Endothelial cell (in vitro differentiated cells): ENCODE measurements around the gene SORBS1. TPM values are rescaled to one million over a fixed set of nuclear protein-coding genes. Genes with fewer than 3 reads are reported as not detected.
"Not testable (repeated sequence)": the region's sequence is repeated elsewhere in the genome, so short reads cannot be mapped to it uniquely, and the experiment has no call there.

Source experiments
- DNase-seq: peaks from one replicate; pipeline ENCODE4 v3.0.0; 2021; ENCODE audit warnings: low spot score
- H3K27ac Mint-ChIP-seq: one replicate; pipeline ENCODE4 v1.8.0; 2021; ENCODE audit warnings: mixed read lengths, inconsistent platforms; ENCODE audit not compliant: unreplicated experiment
- H3K27me3 Mint-ChIP-seq: one replicate; pipeline ENCODE4 v1.8.0; 2021; ENCODE audit warnings: mild to moderate bottlenecking, moderate library complexity, mixed read lengths, inconsistent platforms; ENCODE audit not compliant: unreplicated experiment
- H3K36me3 Mint-ChIP-seq: one replicate; pipeline ENCODE4 v1.8.0; 2021; ENCODE audit warnings: mild to moderate bottlenecking, low read depth, mixed read lengths, inconsistent platforms; ENCODE audit not compliant: unreplicated experiment
- H3K4me1 Mint-ChIP-seq: one replicate; pipeline ENCODE4 v1.8.0; 2021; ENCODE audit warnings: mild to moderate bottlenecking, mixed read lengths, inconsistent platforms; ENCODE audit not compliant: unreplicated experiment
- H3K4me3 Mint-ChIP-seq: one replicate; pipeline ENCODE4 v1.8.0; 2021; ENCODE audit warnings: mild to moderate bottlenecking, mixed read lengths, inconsistent platforms; ENCODE audit not compliant: unreplicated experiment
- H3K9me3 Mint-ChIP-seq: one replicate; pipeline ENCODE4 v1.8.0; 2021; ENCODE audit warnings: mixed read lengths, inconsistent platforms; ENCODE audit not compliant: unreplicated experiment
- total RNA-seq: library from RNA; stranded (reverse); fragmentation: NEBNext Ultra II Directional; extraction: Animal tissue kit (Norgen Biotek cat#: 25700); gene quantifications from one replicate; pipeline ENCODE4 v1.2.1, GENCODE V29; 2021; ENCODE audit not compliant: unreplicated experiment
- TF ChIP-seq, protein P1 (sequence below): fragments of 200-600 bp; sonication (generic); IDR thresholded peaks from one replicate; pipeline ENCODE4 v1.5.0; 2021; ENCODE audit warnings: antibody characterized with exemption; ENCODE audit not compliant: unreplicated experiment

The SORBS1 gene
- total RNA-seq, 1 donor from 2014 or later = 103 TPM

GRCh38 chr10:95354110-95354509 lies 207.1 kb downstream of the SORBS1 start:
- TF ChIP-seq, protein P1, sequence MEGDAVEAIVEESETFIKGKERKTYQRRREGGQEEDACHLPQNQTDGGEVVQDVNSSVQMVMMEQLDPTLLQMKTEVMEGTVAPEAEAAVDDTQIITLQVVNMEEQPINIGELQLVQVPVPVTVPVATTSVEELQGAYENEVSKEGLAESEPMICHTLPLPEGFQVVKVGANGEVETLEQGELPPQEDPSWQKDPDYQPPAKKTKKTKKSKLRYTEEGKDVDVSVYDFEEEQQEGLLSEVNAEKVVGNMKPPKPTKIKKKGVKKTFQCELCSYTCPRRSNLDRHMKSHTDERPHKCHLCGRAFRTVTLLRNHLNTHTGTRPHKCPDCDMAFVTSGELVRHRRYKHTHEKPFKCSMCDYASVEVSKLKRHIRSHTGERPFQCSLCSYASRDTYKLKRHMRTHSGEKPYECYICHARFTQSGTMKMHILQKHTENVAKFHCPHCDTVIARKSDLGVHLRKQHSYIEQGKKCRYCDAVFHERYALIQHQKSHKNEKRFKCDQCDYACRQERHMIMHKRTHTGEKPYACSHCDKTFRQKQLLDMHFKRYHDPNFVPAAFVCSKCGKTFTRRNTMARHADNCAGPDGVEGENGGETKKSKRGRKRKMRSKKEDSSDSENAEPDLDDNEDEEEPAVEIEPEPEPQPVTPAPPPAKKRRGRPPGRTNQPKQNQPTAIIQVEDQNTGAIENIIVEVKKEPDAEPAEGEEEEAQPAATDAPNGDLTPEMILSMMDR = no peak
- no peaks in the 10 kb centered on the region for H3K4me1 Mint-ChIP-seq

DNA sequence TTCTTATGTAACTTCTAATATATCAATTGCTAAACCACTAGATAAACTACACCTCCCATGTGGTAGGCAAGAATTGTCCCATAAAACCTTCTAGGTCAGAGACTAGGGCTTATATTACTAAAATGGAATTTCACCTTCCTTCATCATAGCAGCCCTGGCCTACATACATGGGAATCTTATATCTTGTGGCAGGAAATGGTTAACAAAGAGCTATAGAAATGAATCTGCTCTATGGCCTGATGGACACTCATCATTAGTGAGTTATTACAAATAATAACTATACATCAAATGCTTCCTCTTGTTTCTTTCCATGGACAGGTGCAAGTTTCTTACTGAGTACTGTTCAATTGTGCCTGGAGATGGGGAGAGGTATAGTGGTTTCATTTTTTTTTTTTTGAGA lies 208.0 kb downstream of the SORBS1 start:
- no peak overlapping the region for H3K27ac Mint-ChIP-seq
- H3K27me3 Mint-ChIP-seq = peaks cover 9% of the 10 kb centered on the region
- peaks cover 62% of the 10 kb centered on the region for H3K36me3 Mint-ChIP-seq
- TF ChIP-seq, protein P1 = no peak
- no peaks in the 10 kb centered on the region for H3K9me3 Mint-ChIP-seq
- no peak overlapping the region for H3K4me3 Mint-ChIP-seq
- no peak for DNase-seq
- no peaks in the 10 kb centered on the region for H3K4me1 Mint-ChIP-seq

More at GRCh38 chr10:95354110-95354509, 207.1 kb downstream of the SORBS1 start:
- Mint-ChIP-seq H3K36me3 (peaks cover 65% of the 10 kb centered on the region), H3K27ac (no peak overlapping the region), H3K9me3 (no peaks in the 10 kb centered on the region), H3K4me3 (no peak overlapping the region), H3K27me3 (peaks cover 11% of the 10 kb centered on the region)
- DNase-seq = no peak

- no peak overlapping the region for H3K4me3 Mint-ChIP-seq
- H3K27ac Mint-ChIP-seq = no peak overlapping the region
- TF ChIP-seq, protein P1 = no peak
- no peak for DNase-seq
- no peaks in the 10 kb centered on the region for H3K9me3 Mint-ChIP-seq
- peaks cover 58% of the 10 kb centered on the region for H3K36me3 Mint-ChIP-seq
- H3K4me1 Mint-ChIP-seq = no peaks in the 10 kb centered on the region
- peaks cover 9% of the 10 kb centered on the region for H3K27me3 Mint-ChIP-seq
Observed at GRCh38 chr10:95352684-95353083, 208.5 kb downstream of the SORBS1 start.

DNA sequence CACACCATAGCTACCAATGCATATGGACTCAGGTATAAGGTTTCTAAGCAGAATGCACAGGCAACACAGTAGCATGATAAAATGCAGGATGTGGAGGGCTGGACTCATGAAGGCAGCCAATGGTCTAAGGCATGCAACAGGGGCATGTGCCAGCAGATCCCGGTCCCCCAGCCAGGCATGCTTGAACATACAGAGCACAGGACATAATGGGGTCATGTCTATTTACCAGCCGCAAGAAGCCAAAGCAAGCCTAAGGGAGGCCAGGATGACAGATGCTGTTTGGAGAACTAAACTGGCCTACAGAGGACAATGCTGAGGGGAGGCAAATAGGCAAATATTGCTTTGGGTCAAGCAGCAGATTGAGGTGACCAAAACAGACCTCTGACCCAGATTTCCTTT lies 210.3 kb downstream of the SORBS1 start:
- Mint-ChIP-seq H3K27me3 (peaks cover 8% of the 10 kb centered on the region), H3K4me3 (peak overlapping the region; percentile 31)

DNA sequence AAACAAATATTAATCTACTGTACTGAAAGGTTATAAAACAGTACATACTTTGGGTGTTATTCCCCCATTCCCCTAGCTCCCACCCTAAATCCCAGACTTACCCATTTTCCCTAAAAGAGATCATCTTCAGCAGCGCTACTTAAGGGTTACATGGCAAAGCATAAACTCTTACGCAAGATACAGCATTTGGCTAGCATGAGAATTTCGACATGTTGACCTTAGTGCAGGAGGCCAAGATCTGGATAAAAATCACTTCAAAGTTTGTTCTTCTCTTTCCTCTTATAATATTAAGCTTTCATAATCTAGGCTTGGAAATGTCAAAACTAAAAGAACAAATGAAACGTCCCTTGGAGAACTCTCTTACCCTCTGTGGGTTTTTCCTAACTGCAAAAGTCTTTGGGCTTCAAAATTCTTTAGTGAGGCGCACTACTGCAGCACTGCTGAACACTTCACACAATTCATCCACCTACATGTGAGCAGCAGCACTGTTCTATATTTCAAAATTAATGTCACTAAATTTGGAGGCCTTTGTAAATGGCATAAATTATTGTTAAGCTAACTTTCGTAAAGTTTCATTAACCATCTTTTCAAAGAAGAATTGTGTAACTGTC lies 210.8 kb downstream of the SORBS1 start:
- DNase-seq = no peak
- H3K4me1 Mint-ChIP-seq = peaks cover 2% of the 10 kb centered on the region
- TF ChIP-seq, protein P1 = no peak
- no peaks in the 10 kb centered on the region for H3K9me3 Mint-ChIP-seq
- peaks cover 48% of the 10 kb centered on the region for H3K36me3 Mint-ChIP-seq
- H3K4me3 Mint-ChIP-seq = peak overlapping the region; percentile 69
- H3K27me3 Mint-ChIP-seq = peaks cover 4% of the 10 kb centered on the region
- H3K27ac Mint-ChIP-seq = no peak overlapping the region

More for the DNA sequence above, 210.3 kb downstream of the SORBS1 start:
- Mint-ChIP-seq H3K36me3 (peaks cover 53% of the 10 kb centered on the region), H3K4me1 (peaks cover 2% of the 10 kb centered on the region), H3K9me3 (no peaks in the 10 kb centered on the region), H3K27ac (no peak overlapping the region)
- no peak for DNase-seq
- TF ChIP-seq, protein P1 = no peak

- H3K4me3 Mint-ChIP-seq, H3K9me3 Mint-ChIP-seq, DNase-seq, H3K4me1 Mint-ChIP-seq, H3K27me3 Mint-ChIP-seq: not testable (repeated sequence)
- Mint-ChIP-seq H3K27ac (peak overlapping the region; percentile 10), H3K36me3 (peaks cover 41% of the 10 kb centered on the region)
Observed at GRCh38 chr10:95347402-95347766, 213.8 kb downstream of the SORBS1 start.
